Measurements from ENCODE around the gene FRS2.

- TF ChIP-seq CTCF (IDR thresholded peaks at IDR 0.05 in 8 of 11, conservative IDR thresholded peaks at IDR 0.05 in 3 of 11): no peak
- no peak for TF ChIP-seq POLR2A (IDR thresholded peaks at IDR 0.05)
- TF ChIP-seq POLR2AphosphoS5 (IDR thresholded peaks at IDR 0.05): no peak
Observed at GRCh38 chr12:69501154-69501895, 31.1 kb downstream of the FRS2 start.

Data from spleen (tissue), 7 donors.